AML-193 (cell line): ENCODE results near the gene IFNL2.

ENCODE experiments used
- DNase-seq, 2 experiments: peaks; one replicate each; lab custom pipeline; 2025; lab: John Stamatoyannopoulos, UW

The IFNL2 gene

GRCh38 chr19:39318690-39319089, 50.5 kb downstream of the IFNL2 start:
- DNase-seq, result no peak

- DNase-seq, result no peak
Observed at GRCh38 chr19:39319098-39319891, 51.1 kb downstream of the IFNL2 start.
